Lower leg skin (tissue), 3 donors: Measurements from ENCODE around the gene UBAC2.

ENCODE experiments used
- POLR2A ChIP-seq, 2 donors: fragments of 450-650 bp; IDR thresholded peaks; one replicate each; pipeline ENCODE4 v1.6.1; 2016 to 2017; ENCODE audit warnings: antibody characterized with exemption in 2 of 2, mild to moderate bottlenecking in 1 of 2, moderate library complexity in 1 of 2
- TF ChIP-seq, protein P1 (sequence below), 3 donors: fragments of 450-650 bp; IDR thresholded peaks; one replicate each; pipeline ENCODE4 v1.5.1; 2016; ENCODE audit warnings: antibody characterized with exemption in 3 of 3, mild to moderate bottlenecking in 3 of 3, moderate library complexity in 2 of 3

DNA sequence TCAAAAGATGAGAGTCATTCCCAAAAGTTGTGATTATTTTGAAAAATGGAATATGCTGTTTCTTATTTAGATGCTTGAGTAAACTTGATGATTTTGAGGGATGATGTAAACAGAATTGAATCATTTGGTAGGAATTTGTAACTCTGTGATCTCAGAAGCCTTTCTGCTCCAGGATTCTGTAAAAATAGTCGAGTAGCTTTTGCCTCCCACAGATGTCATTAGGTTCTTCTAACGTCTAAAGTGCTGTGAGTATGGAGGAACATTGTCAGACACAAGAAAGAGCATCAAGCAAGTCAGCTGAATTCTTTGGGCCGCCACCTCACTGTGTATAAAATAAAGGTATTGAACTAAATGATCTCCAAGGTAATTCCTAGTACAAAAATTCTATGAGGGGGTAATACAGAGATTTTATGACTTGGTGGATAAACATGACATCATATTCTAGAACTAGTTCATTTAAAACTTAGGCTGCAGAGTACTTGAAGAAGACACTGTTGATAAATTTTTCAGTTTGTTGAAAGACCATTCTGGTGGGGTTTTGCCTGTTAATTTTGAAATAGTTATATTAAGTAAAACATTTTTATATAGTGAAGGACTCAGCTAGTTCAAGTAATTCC, 107.9 kb downstream of the UBAC2 start:
- TF ChIP-seq, protein P1, sequence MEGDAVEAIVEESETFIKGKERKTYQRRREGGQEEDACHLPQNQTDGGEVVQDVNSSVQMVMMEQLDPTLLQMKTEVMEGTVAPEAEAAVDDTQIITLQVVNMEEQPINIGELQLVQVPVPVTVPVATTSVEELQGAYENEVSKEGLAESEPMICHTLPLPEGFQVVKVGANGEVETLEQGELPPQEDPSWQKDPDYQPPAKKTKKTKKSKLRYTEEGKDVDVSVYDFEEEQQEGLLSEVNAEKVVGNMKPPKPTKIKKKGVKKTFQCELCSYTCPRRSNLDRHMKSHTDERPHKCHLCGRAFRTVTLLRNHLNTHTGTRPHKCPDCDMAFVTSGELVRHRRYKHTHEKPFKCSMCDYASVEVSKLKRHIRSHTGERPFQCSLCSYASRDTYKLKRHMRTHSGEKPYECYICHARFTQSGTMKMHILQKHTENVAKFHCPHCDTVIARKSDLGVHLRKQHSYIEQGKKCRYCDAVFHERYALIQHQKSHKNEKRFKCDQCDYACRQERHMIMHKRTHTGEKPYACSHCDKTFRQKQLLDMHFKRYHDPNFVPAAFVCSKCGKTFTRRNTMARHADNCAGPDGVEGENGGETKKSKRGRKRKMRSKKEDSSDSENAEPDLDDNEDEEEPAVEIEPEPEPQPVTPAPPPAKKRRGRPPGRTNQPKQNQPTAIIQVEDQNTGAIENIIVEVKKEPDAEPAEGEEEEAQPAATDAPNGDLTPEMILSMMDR (IDR thresholded peaks at IDR 0.05): no peak
- TF ChIP-seq POLR2A (IDR thresholded peaks at IDR 0.05): no peak
